GM21786 (cell line): ENCODE measurements around the gene VAV2.

Experiments
- ATAC-seq: cut with Tn5 transposase; IDR thresholded peaks from one replicate; pipeline ENCODE4 v1.9.1; 2021; ENCODE audit not compliant: unreplicated experiment

Gene VAV2

DNA sequence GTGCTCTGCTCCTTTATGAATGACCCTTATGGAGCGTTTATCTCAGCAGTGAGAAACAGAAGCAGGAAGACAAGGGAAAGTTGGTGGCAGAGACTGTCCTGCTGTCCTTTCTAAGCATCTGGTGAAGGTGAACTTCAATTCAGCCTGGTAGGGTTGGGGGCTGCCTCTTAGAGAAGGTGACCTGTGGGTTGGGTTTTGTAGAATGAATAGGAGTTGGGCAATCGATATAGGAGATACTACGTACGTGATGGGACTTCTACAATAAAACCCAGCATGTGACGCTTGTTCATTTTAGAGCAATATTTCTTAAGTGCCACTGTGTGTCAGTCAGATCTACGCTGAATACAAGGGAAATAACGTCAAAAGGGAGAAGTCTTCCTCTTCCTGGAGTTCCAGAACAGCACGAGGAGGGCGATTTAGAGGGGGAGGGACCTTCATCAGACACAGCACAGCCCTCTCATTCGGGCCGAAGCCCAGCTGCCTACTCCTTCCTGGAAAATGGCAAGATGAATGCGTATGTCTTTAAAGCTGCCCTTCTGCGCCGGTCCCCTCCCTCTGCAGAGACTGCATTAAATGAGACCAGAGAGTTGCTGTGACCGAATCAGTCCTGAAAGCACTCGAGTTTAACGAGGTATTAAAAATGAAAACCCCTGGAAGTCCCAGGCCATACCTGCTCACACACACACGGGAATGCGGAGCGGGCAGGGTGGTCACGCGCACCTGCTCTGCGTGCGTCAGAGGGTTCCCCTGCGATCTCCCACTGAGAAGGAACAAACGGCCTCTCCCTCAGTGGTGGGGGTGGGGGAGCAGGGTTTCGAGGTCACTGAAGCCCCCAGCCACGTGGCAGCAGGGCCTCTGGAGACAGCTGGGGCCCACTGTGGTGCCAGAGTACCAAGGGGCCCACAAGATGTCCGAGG, 168.7 kb downstream of the VAV2 start:
- peak; percentile 44 for ATAC-seq

DNA sequence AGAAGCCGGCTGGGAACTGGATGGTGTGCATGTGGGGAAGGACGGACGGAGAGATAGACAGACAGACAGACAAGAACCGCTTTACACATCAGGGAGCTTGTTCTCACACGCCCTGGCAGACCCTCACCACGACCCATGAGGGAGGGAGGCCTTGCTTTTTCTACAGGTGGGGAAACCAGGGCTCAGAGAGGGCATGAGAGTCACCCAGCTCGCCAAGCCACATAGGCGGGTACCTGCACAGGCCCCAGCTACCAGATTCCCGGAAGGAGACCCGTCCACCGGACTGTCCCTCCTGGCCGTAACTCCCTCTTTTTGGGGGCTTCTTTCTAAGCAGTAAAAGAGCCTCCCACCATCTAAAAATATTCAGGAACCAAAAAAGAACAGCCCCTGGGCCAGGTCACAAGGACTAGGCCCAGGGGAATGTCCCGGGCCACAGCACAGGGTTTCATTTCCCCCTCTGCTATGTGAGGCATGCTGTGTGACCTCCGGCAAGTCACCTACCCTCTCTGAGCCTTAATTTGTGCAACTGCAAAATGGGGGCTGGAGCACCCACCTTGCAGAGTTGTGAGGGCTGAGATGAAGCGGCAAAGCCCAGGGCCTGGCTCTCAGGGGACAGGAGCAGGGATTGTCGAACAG, 169.6 kb downstream of the VAV2 start:
- peak; percentile 49 for ATAC-seq

DNA sequence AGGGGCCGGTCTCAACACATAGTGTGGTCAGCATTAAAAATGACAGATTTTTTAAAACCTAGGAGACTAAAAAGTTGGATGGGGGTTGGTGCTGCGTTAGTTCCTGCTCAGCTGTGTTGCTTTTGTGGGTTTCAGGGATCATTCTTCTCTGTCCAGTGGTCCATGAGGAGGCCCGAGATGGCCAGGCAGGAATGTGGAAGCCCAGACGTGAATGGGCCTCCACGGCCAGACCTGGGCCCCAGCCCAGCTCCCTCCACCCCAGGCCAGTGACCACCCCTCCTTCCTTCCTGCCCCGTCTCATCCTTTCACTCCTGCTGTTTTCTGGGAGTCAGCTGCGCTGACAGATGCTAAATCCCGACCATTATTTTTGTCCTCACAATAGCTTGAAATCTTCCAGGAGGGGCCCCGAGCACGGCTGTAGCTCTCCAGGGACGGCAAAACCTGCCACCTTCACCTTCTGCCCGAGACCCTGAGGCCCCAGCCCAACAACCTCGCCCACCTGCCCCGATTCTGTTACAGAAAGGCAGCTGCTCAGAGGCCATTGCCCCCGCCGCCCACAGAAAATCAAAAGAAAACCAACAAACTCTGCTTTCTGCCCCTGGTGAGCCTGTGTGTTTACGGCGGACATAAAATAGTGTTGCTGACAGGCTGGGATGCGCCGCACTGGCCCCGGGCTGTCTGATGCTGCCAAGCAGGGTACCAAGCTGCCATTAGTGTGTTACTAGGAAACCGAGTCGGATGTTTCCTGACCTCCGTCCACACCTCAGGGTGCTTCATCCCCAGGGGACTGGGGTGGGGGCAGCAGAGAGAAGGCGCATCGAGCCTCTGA, 170.3 kb downstream of the VAV2 start:
- peak; percentile 24 for ATAC-seq

DNA sequence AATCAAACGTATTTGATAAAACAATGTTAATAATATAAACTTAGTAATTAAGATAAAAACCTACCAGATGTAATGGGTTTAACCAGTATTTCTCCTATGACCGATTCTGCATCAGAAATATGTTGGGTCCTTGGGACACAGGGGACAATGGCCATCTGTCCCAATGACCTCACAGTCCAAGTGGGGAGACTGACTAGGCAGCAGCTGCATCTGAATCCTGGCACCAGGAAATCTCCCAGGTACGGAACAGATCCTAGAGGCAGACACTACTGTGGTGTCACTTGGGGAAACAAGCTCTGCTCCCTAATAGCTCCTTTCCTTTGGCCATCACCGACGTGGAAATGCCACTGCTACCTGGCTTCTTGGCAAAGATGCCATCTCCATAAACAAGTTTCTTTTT, 172.2 kb downstream of the VAV2 start:
- no peak for ATAC-seq

DNA sequence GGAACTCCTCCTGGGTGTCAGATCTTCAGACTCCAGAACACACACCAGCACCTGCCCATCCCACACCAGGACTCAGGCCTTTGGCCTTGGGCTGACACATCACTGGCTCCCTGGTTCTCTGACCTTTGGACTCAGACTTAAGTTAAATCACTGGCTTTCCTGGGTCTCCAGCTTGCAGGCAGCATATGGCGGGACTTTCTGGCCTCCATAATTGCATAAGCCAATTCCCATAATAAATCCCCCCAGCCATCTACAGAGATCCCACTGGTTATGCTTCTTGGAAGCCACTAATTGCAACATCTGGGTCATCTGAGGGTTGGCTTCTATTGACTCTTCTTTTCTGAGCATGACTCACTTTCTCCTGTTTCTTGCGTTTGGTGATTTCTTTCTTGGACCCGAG, 173.7 kb downstream of the VAV2 start:
- ATAC-seq, result no peak

DNA sequence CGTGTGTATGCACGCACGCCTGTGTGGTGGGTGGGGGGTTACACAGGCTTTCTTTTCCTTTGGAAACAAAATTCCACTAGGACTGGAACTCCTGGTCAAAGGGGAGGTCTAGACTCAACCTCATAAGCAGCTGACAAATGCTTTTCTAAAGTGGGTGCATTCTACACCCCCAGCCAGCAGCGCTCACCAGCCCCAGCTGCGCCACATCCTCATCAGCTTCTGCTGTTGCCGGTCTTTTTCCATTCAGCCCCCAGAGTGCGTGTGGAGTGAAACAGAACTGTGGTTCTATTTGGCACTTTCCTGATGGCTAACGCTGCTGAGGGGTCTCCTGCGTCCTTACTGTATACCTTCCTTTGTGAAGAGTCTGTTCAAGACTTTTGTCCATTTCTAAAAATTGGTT, 176.3 kb downstream of the VAV2 start:
- ATAC-seq, result no peak

DNA sequence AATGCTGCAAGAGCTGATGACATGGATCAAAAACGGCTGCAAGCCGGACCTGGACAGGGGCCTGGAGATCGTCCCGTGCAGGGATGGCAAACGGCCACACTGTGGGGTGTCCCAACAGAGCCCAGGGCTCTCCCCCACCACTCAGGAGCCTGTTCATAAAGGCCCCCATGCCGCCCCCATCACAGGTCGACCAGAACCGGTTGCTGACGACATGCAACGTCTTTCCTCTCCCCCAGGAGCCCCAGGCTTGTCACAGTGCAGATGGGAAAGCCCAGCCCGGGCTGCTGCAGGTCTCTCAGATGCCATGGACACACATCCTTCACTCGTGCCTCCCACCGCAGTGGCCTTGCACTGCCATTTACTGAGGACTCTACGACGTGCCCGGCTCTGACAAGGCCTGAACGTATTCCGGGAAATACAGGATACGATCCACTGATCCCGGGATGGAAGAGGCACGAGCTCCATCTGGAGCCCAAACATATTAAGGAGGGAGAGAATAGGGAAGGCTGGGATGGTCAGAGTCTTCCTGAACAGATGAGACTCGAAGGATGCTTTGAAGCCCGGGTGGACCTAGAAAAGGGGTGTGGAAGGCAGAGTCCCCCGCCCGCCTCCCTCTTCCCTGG, 177.4 kb downstream of the VAV2 start:
- ATAC-seq, result no peak

DNA sequence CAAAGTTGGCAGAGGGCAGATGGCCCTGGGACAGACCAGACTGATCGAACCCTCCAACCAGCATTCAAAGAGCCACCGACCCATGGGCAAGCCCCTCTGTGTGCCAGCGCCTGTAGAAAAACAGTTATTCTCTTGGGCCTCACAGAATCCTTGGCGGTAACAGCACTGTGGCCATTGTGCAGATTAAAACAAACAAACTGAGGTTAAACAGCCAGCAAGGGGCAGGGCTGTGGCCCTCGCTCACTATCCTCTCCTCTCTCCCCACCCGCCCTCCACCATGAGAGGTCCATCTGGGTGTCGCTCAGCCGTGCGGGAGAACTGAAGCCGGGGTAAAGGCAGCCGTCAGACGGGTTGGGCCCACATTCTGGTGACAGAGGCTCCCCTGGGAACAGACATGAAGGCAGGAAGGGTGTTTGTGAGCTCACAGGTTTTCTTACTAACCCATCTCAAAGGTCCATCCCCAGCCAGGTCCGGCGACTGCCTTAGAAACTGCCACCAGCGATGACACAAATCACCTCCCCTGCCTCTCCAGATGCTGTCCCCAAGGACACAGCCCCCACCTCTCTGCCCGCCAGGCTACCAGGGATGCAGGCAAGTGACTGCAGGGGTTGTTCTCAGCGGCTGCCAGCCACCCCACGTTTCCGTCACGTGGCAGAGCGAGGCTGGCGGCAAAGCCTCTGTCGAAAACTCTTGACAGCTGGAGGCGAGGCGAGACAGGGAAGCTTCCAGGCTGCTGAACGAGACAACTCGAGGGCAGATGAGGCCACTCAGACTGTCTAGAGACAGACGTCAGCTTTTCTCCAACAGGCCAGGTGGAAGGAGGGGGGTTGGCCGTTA, 178.2 kb downstream of the VAV2 start:
- no peak for ATAC-seq

DNA sequence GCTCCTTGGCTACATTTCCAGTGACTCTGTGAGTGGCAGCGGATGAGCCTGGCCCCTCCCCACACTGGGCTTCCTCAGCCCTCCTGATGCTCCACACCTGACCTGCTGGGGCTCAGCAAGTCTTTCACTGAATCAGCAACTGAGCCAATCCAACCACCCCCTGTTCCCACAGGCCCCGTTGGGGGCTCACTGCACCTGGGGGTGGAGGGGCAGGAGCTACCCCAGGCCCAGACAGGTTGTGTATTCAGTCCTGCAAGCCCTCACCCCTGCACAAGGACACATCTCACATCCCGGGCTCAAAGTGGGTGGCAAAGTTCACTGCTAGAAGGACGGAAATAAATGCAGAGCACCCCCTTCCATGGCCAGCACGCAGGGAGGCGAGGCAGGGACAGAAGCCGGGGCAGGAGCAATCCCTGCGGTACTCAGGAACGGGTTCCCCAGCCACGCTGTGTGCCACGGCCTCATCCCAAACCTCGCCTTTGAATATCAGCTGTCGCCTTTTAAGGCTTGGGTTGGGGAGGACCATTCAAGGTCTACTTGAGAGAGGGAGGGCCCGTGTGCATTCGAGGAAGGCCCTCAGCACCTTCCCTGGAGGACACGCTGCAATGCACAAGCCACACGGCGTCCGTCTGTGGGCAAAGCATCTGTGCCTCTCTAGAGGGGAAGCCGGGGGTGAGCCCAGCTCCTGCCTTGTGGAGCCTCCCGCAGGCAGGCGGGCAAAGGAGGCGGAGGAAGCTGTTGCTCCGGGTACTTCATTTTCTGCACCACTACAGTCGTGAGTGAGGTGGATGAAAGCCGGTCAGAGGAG, 179.0 kb downstream of the VAV2 start:
- ATAC-seq, result no peak

DNA sequence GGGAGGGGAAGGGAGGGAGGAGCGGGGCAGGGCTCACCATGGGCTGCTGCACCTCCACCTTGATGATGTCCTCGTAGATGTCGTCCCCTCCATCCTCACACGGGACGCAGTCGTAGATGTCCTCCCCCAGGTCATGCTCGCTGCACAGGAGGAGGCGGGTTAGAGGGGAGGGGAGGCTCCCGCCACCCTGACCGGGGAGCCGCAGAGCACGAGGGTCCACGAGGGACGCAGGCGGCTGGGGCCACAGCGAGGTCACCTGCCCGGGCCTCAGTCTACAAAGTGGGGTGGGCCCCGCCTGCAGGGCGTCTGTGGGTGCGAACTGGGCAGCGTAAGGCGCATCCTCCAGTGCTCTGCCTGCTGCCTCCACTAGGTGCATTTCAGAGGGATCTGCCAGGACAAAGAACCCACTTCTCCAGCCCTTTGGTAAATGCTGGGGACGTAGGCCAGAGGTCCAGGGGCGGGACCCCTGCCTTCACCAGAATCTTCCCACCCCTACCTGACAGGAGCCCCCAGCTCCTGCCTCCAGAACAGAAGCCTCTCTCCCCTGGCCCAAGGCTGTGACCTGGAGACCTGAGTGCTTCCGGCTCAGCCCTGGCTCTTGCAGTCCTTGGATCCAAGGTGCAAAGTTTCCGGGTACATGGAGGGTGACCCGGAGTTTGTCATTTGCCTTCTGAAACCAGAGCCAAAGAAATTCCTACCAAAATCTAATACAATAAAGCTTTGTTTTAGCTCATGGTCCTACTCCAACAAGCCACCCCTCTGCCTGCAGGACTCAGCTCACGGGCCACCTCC, 179.9 kb downstream of the VAV2 start:
- no peak for ATAC-seq

DNA sequence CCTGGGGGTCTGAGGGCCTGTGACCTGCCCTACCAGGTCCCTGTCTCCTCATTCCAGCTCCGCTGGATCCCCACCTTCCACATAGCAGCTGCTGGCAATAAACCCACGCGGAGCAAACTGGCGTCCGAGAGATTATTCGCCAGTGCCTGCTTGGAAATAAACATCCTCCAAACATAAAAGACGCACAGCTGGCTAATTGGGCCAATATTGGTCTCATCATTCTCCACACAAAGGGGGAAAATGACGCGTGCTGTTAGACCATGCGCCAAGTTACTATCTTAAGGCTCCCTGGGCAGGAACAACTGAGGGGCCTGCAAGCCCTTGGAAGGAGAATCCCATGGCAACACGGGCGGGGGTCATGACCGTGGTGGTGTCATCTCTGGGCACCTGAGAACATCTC, 180.7 kb downstream of the VAV2 start:
- ATAC-seq, result no peak

DNA sequence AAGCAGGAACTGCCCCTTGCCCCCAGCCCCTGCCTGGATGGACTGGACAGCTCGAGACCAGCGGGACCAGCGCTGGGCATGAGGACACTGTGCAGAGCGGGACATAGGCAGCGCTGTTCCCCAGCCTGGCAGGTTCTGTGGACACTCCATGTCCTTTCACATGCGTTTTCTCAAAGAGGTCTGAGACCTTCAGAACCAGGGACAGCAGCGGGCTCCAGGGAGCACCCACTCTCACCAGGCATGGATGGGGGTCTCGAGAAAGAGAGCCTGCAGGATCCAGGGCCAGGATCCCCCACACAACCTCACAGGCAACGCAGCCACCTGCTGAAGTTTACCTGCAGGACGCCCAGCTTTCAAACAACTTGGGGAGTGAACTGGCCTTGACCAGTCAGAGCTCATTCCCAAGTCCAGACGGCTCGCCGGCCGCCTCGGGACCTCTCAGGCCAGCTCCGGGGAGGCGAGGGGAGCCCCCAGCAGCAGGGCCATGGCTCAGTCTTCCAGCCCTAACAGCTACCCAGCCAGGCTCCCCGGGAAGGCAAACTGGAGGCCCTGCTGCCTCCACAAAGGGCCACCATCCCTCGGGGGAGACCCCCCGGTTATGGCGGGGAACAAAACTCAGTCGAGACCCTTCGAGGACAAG, 181.4 kb downstream of the VAV2 start:
- ATAC-seq, result no peak

DNA sequence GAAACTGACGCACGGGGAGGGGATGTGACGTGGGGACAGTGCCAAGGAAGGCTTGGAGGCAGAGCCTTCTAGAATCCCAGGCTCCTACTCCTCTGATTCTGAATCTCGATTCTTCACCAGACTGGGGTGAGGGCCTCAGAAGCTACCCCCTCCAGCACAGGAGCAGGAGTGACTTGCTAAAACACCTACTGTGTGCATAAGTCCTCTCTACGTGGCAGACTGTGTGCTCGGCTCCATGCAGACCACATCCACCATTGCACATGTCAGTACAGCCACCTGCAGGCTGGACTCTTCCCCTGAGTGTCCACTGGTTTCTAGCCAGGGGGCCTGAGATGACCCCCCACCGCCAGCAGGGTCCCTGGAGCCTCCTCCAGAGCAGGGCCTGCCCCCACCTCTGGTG, 182.8 kb downstream of the VAV2 start:
- ATAC-seq, result no peak

DNA sequence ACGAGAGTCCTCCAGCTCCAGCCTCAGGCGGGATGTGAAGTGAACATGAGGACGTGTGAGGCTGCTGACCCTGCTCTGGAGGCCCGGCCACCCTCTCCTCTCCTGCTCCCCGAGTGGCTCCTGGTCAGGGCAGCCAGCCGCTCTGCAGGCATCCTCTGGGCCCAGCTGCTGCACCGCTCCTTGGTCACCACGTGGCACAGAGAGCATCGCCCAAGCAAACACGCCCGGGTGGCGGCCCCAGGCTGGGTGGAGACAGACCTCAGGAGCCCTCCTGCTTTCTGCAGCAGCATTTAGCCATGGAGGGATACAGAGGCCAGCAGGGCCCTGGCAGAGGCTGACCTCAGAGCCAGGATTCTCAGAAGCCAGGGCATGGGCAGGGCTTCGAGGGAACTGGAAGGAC, 184.3 kb downstream of the VAV2 start:
- no peak for ATAC-seq

DNA sequence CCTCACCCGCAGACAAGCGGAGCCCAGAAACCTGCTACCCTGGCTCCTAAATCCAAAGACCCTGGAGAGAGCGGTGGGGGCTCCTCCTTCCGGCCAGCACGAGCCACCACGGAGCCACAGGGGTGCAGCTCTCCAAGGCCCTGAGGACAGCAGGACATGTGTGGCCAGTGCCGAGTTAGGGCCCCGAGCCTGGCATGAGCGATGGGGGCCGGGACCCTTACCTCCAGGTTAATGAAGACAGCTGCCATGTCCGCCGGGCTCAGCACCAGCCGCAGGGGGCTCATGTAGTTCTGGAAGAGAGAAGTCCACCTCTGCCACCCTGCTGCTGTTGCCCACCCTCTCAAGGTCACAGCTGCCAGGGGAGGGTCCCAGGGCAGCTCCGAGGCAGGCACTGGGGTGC, 185.1 kb downstream of the VAV2 start:
- no peak for ATAC-seq

DNA sequence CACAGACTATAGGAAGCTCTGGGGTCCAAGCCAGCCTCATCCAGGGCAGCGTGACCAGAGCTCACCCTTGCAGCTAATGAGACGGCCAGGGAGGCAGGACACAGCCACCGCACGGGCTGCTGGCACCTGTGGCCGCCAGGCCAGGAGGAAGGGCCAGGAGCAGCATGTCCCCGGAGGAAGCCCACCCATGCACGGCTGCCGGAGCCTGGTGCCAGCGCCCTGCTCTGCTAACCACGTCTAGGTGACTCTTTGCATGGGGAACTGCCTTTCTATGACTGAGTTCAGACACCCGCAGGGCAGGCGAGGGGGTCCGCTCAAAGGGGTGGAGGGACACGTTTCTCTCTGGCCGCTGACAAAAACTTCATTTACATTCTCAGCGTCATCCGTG, 185.5 kb downstream of the VAV2 start:
- ATAC-seq, result no peak

DNA sequence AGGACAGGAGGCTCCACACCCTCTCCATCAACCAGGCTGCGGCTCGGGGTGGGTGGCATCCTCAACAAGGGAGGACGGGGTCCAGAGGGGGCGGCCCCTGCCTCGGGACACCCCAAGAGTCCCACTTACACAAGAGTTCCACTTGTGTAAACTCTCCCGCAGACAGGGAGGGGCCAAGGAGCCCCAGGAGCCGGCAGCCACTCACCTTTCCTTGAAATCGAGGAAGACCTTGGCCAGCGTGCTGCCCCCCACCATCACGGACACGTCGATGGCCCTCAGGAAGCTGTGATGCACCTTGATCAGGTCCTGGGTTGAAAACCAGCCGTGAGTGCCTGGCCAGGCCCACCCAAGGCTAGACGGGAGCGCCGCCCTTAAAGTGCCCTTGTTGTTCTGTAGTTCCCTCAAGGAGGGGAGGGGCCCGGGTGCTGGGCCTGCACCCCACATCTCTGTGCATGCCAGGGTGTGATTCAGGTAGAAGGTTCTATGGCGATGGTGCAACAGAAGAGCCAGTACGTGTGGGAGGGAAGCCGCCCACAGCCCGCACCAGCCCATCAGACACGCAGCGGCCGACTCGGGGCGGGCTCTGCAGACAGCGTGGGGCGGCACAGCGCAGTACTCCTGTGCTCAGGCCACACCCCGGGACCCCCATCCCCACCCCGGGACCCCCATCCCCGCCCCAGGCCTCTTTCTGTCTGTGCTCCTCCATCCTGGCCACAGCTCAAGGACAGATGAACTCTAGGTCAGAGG, 186.1 kb downstream of the VAV2 start:
- no peak for ATAC-seq

DNA sequence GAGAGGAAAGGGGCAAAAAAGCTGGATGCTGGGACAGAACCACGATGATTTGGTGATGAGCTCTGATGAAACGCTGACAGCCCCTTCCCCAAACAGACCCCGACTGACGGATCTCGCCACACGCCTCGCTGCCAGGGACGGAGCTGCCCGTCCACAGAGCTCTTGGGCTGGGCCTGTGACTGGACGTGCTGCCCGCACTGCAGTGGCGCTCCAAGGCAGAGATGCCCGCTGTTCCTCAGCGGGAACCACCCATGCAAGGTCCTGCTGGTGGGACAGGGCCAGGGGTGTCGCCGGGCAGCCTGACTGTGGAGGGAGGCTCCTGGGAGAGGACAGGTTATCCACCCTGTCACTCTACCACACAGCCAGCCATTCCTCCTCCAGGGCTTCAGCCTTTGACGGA, 187.9 kb downstream of the VAV2 start:
- no peak for ATAC-seq
